Muscle of arm (tissue), 12 donors: Measurements from ENCODE around the gene TANC1. TPM values are rescaled to one million over a fixed set of nuclear protein-coding genes. Genes with fewer than 3 reads are reported as not detected.
"Not testable (repeated sequence)": the region's sequence is repeated elsewhere in the genome, so short reads cannot be mapped to it uniquely, and the experiment has no call there.

ENCODE experiments used
- DNase-seq: peaks from one replicate; pipeline ENCODE4 v3.0.0-alpha.2; 2013
- polyA plus RNA-seq, 12 donors: library from polyadenylated mRNA; unstranded; fragments of 120-200 nt; gene quantifications; one replicate each; pipeline ENCODE4 v1.2.1, GENCODE V29; 2013; ENCODE audit not compliant: insufficient read length in 12 of 12

The TANC1 gene
- polyA plus RNA-seq, 12 donors: 17.3 to 35.8 (median 25.8) TPM; not detected in 1

GRCh38 chr2:159022019-159022418 is 53.6 kb downstream of the TANC1 start:
- no peak for DNase-seq

DNA sequence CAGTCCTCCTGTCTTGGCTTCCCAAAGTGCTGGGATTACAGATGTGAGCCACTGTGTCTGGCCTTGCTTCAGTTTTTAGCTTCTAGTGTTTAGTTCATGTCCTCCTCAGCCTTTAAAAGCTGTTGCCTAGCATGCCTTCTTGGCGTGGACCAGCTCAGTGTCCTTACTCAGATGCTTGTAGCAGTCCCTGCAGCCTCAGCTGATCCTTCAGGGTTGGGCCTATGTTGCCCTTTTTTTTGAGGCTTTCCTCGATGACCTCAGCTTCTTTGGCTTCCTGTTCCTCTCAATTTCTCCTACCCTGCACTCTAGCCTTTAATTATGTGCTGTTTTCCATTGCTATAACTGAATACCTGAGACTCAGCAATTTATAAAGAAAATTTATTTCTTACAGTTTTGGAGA is 57.7 kb downstream of the TANC1 start:
- DNase-seq: no peak

GRCh38 chr2:159028776-159029175 is 60.3 kb downstream of the TANC1 start:
- DNase-seq: no peak

- no peak for DNase-seq
Measured at GRCh38 chr2:159029936-159030335, 61.5 kb downstream of the TANC1 start.

GRCh38 chr2:159030674-159031380 is 62.4 kb downstream of the TANC1 start:
- DNase-seq: no peak

DNA sequence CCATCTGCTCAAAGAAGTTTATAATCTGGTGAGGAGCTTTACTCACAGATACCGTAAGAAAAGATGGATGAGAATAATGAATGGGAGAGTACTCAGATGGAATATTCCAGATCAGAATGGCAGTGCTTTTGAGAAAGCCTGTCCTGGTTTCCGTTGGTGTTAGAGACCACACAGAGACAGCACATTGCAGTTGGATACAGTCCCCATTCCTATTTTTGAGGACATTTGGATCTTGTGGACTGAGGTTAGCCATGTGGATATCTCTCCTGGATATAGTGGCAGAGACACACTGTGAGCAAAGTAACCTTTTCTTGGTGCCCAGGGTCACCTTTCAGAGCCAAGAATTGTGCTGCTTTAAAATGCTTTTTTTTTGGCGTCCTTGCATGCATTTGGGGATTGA is 63.7 kb downstream of the TANC1 start:
- no peak for DNase-seq

- no peak for DNase-seq
Measured at GRCh38 chr2:159032580-159032979, 64.1 kb downstream of the TANC1 start.

- DNase-seq: no peak
Measured at GRCh38 chr2:159034713-159035112, 66.3 kb downstream of the TANC1 start.

- no peak for DNase-seq
Measured at GRCh38 chr2:159035790-159036411, 67.5 kb downstream of the TANC1 start.

GRCh38 chr2:159036461-159036860 is 68.0 kb downstream of the TANC1 start:
- DNase-seq: not testable (repeated sequence)

DNA sequence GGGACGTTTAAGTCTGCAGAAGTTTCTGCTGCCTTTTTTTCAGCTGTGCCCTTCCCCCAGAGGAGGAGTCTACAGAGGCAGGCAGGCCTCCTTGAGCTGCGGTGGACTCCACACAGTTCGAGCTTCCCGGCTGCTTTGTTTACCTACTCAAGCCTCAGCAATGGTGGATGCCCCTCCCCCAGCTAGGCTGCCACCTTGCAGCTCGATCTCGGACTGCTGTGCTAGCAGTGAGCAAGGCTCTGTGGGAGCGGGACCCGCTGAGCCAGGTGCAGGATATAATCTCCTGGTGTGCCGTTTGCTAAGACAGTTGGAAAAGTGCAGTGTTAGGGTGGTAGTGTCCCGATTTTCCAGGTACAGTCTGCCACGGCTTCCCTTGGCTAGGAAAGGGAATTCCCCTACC is 72.9 kb downstream of the TANC1 start:
- DNase-seq: not testable (repeated sequence)

- no peak for DNase-seq
Measured at GRCh38 chr2:159042115-159042850, 73.8 kb downstream of the TANC1 start.

GRCh38 chr2:159043710-159044109 is 75.3 kb downstream of the TANC1 start:
- DNase-seq: no peak

DNA sequence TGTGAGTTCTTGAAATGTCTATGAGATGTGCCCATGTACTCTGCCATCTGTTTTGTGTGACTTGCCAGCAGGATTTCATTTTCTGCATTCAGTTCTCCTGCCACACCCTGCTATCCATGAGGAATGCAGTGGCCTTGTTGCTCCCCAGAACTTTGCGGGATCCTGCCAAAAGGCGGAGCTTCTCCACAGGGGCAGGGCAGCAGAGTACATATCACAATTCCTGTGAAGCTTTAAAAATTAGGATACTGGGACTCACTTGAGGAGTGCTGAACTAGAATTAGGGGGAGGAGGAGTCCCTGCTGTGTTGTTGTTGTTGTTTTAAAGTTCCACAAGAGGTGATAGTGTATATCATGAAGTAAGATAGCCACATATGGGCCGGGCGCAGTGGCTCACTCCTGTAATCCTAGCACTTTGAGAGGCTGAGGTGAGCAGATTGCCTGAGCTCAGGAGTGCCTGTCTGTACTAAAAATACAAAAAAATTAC is 76.4 kb downstream of the TANC1 start:
- no peak for DNase-seq

GRCh38 chr2:159045545-159046454 is 77.4 kb downstream of the TANC1 start:
- no peak for DNase-seq

DNA sequence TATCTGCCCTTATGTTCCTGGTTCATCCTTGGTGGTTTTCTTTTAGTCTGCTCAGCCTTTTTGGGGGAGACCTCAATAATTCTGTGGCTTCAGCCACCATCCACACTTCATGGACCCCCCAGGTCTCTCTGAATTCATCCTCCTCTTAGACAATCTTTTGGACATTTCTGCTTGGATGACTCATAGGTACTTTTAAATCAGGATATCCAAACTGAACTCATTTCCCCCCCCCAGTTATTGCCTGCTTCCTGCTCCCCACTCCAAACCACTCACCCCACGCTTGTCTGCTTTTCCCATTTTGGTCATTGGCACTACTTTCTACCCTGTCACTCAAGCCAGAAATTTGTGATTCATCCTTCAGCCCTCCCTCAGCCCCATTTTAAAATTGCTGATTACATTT is 78.5 kb downstream of the TANC1 start:
- no peak for DNase-seq

DNA sequence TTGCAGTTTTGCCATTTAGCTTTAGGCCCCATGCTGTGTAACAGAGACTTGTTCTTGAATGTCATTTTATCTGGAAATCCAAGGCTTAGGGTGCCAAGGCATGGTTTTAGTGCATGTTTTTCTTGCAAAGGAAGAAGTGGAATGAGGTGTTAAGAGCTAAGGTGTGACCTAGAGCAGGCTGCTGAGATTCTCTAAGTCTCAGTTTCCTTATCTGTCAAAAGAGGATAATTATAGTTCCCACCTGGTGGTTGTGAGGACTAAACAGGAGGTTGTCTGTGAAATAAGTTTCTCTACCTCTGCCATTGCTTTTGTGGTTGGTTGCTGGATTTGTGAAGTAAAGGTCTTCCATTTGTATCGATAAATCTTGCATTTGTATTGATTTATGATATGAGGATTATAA is 82.0 kb downstream of the TANC1 start:
- DNase-seq: no peak

- DNase-seq: no peak
Measured at GRCh38 chr2:159051133-159051532, 82.7 kb downstream of the TANC1 start.

GRCh38 chr2:159051661-159052060 is 83.2 kb downstream of the TANC1 start:
- no peak for DNase-seq

GRCh38 chr2:159052157-159052601 is 83.7 kb downstream of the TANC1 start:
- no peak for DNase-seq

DNA sequence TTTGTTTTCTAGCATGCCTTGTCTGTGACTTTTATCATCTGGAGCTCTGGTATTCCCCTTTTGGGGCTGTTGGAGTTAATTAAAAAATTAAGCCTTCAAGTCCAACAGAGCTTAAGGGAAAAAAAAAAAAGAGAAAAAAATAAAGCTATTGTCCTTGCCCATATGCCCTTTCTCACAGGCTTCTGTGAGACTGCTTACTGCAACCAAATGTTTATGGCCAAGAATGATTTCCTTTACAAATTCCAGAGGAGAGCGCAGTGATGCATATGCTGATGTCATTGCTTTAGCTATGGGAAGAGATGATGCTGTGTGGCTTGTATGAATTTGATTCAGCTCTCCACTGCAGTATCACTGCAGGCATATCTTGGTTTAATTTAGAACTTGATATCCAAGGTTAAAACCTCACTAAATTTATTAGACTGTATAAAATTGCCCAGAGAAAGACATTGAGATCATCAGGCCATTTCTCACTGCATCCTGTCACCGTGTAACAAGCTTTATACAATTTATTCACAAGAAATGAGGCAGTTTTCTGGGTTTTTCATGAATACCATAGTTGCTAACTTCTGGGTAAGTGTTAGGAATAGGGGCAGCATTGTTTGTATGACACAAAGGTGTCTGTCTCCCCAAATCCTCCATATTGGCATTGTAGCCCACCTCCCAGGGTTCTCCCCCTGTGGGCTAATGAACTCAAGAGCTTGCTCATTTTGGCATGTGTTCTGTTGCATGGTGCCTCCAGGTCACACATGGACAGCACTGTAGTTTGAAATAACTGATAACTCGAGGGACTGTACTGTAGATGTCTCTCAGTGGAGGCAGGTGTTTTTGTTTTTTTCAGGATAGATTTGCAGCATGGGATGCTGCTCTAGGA is 85.0 kb downstream of the TANC1 start:
- no peak for DNase-seq
